Measurements from ENCODE around the gene TBC1D8.

TBC1D8 gene

GRCh38 chr2:101023327-101024107, 127.7 kb downstream of the TBC1D8 start:
- no peak for DNase-seq

- DNase-seq = no peak
Observed at GRCh38 chr2:101022221-101022620, 129.0 kb downstream of the TBC1D8 start.

GRCh38 chr2:101018934-101019333, 132.2 kb downstream of the TBC1D8 start:
- no peak for DNase-seq

- no peak for DNase-seq
Observed at GRCh38 chr2:101017371-101017770, 133.8 kb downstream of the TBC1D8 start.

- DNase-seq = no peak
Observed at GRCh38 chr2:101014264-101014857, 136.8 kb downstream of the TBC1D8 start.

GRCh38 chr2:101012706-101013181, 138.4 kb downstream of the TBC1D8 start:
- peak; percentile 73 for DNase-seq

- DNase-seq = no peak
Observed at GRCh38 chr2:101012054-101012705, 139.0 kb downstream of the TBC1D8 start.

GRCh38 chr2:101011152-101011551, 140.0 kb downstream of the TBC1D8 start:
- no peak for DNase-seq

GRCh38 chr2:101007415-101008345, 143.5 kb downstream of the TBC1D8 start:
- peak; percentile 19 for DNase-seq

- no peak for DNase-seq
Observed at GRCh38 chr2:101006065-101006715, 145.0 kb downstream of the TBC1D8 start.

DNA sequence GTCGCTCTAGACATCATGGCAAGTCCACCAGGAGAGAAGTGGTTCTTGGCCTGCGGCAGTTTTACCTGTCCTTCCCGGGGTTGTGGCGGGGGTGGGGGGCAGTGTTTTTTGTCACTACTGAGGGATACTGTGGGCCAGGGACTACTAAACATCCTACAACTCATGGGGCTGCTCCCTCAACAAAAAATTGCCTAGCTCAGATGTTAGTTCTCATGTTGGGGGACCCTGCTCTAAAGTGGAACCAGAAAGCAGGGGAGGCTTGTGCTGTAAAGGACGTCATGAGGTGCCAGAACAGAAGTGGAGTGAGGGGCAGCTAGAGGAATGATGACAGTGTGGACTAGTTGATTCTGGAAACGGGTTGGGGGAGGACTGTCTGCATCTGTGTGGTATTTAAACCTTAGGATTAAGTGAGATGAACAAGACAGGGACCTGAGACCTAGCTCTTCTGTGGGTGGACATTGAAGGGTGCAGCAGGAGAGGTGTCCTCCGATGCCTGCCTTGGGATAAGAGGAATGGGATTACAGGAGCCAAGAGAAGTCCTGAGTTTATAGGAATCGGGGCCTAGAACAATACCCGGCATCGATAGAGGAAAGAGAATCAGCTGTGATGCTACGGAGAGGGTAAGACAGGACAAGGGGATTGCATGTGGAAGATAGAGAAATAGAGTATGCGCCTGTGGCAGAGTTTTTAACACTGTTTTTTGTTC, 146.4 kb downstream of the TBC1D8 start:
- DNase-seq = no peak

GRCh38 chr2:101003278-101003775, 147.9 kb downstream of the TBC1D8 start:
- DNase-seq = peak; percentile 16

- DNase-seq = peak; percentile 49
Observed at GRCh38 chr2:101002562-101003277, 148.5 kb downstream of the TBC1D8 start.

DNA sequence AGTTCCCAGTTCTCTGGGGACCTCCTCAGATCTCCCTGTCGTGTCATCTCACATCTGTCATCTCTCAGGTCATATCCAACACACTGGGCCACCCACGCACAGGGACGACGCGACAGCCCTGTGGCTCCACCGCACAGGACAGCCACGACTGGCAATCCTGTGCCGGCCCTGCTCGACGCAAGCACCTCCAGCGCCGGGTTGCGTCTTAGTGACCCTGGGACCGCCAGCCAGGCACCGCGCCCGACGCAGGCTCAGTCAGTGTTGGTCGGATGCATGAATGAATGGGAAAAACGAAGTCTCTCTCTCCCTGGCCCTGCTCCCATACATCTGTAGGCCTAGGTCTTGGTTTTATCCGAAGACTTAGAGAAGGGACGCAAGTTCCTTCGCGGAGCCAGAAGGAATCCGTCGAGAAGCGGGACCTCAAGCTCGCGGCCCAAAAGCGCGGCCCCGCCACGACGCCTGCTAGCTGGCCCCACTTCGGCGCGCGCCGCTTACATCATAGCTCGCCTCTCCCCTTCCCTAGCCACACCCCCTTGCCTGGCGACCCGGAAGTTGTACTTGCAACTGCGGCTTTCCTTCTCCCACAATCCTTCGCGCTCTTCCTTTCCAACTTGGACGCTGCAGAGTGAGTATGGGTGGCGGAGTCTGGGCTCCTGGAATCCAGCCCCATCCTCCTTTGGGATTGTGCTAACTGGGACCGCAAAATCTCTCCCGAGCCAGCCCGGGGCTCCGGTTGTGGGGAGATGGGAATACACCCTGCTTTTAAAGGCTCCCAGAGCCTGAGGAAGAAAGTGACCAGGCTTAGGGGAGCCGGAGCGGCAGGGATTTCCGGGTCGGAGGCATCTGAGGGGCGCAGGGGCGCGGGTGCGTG, 149.3 kb downstream of the TBC1D8 start, which contains the start of gene RPL31:
TSS of gene RPL31 (plus strand) at position 599 of the 871 bp plus-strand sequence. CDS start 413 bp downstream, outside the sequence.
- peak; percentile 99 for DNase-seq

DNA sequence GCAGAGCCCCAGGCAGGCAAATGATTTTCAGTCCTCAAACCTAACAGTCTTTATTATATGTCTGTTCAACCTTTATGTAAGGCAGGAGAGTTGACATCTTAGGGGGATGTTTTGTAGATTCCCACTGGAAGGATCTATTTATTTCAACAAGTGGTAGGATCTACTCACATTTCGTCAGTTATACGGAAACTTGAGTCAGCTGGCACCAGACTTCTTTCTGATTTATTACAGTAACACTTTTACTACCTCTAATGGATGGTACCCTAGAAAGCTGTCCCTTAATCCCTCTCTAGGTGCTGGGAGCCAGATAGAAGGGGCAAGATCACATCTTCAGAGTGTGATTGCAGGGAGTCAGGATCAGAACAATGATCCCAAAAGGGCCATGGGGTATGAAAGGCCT, 151.2 kb downstream of the TBC1D8 start:
- DNase-seq = no peak

- DNase-seq = no peak
Observed at GRCh38 chr2:100998235-100998573, 153.0 kb downstream of the TBC1D8 start.

GRCh38 chr2:100997509-100998234, 153.5 kb downstream of the TBC1D8 start:
- DNase-seq = no peak

- DNase-seq = no peak
Observed at GRCh38 chr2:100995309-100996075, 155.7 kb downstream of the TBC1D8 start.
